ENCODE measurements around the gene EGFL7. TPM values are rescaled to one million over a fixed set of nuclear protein-coding genes. Genes with fewer than 3 reads are reported as not detected.

Gene EGFL7
- total RNA-seq, 4 donors from 2014 or later, result 38.4 to 143 (median 81.6) TPM

GRCh38 chr9:136628268-136628667 lies 34.4 kb upstream of the EGFL7 start:
- H3K4me1 ChIP-seq, result peaks cover 21 to 38% of the 10 kb centered on the region in 2 donors
- H3K27ac ChIP-seq, result no peak overlapping the region
- TF ChIP-seq CTCF (IDR thresholded peaks at IDR 0.05) (no peak), POLR2A (IDR thresholded peaks at IDR 0.05) (no peak)
- no peak overlapping the region for H3K4me3 ChIP-seq (replicated peaks in 1 of 3)
- intact Hi-C loops (cut with DNase I), result no loop called here
- no peaks in the 10 kb centered on the region for H3K9me3 ChIP-seq
- WGBS, 2 donors, result 70 to 77% methylated on average over 22 to 26 of the region's 26 CpGs
- DNase-seq, result no peak
- no peaks in the 10 kb centered on the region for H3K36me3 ChIP-seq
- H3K27me3 ChIP-seq, result no peaks in the 10 kb centered on the region

GRCh38 chr9:136629001-136629878 lies 33.5 kb upstream of the EGFL7 start:
- 90% methylated on average over 5 to 9 of the region's 22 CpGs for WGBS, 2 donors
- Histone ChIP-seq H3K4me1 (peaks cover 21 to 30% of the 10 kb centered on the region in 2 donors), H3K36me3 (no peaks in the 10 kb centered on the region), H3K27ac (no peak overlapping the region), H3K27me3 (no peaks in the 10 kb centered on the region), H3K4me3 (replicated peaks in 1 of 3) (no peak overlapping the region), H3K9me3 (no peaks in the 10 kb centered on the region)
- DNase-seq, result no peak
- TF ChIP-seq POLR2A (IDR thresholded peaks at IDR 0.05) (no peak), CTCF (IDR thresholded peaks at IDR 0.05) (no peak)
- intact Hi-C loops (cut with DNase I), result no loop called here

- H3K27me3 ChIP-seq, result no peaks in the 10 kb centered on the region
- peaks cover 14 to 21% of the 10 kb centered on the region in 2 donors for H3K4me1 ChIP-seq
- 24 to 34% methylated on average over 14 to 17 of the region's 19 CpGs for WGBS, 2 donors
- intact Hi-C loops (cut with DNase I), result loop anchor here (2.0 kb wide), 1 partner anchor 141 kb away; no protein-coding TSS in a partner anchor
- no peak overlapping the region for H3K27ac ChIP-seq
- no peaks in the 10 kb centered on the region for H3K36me3 ChIP-seq
- DNase-seq, result peak; percentile 51 to 56
- TF ChIP-seq POLR2A (IDR thresholded peaks at IDR 0.05) (no peak), CTCF (IDR thresholded peaks at IDR 0.05) (peak in 4 of 6 experiments; percentile 41 to 60 (median 48))
- no peaks in the 10 kb centered on the region for H3K9me3 ChIP-seq
- H3K4me3 ChIP-seq (replicated peaks in 1 of 3), result no peak overlapping the region
Observed at GRCh38 chr9:136629879-136630661, 32.6 kb upstream of the EGFL7 start.

- intact Hi-C loops (cut with DNase I), result loop anchor here (2.0 kb wide), 1 partner anchor 142 kb away; no protein-coding TSS in a partner anchor
- Histone ChIP-seq H3K9me3 (no peaks in the 10 kb centered on the region), H3K4me3 (replicated peaks in 1 of 3) (no peak overlapping the region), H3K27ac (no peak overlapping the region), H3K27me3 (no peaks in the 10 kb centered on the region), H3K4me1 (peaks cover 8 to 16% of the 10 kb centered on the region in 2 donors), H3K36me3 (no peaks in the 10 kb centered on the region)
- no peak for DNase-seq
- no peak for TF ChIP-seq POLR2A (IDR thresholded peaks at IDR 0.05)
- TF ChIP-seq CTCF (IDR thresholded peaks at IDR 0.05), result no peak
- WGBS, 2 donors, result 57 to 66% methylated on average over 12 of the region's 12 CpGs
Observed at GRCh38 chr9:136630662-136630992, 32.1 kb upstream of the EGFL7 start.
